NCI-H2227 treated with DMSO at 0.1 percent for 48 hours (cell line): ENCODE results near the gene ADGRE2.

Source experiments
- DNase-seq: peaks from one replicate; lab custom pipeline; 2025; lab: John Stamatoyannopoulos, UW

Gene ADGRE2

GRCh38 chr19:14733574-14733973, 44.8 kb downstream of the ADGRE2 start:
- no peak for DNase-seq

DNA sequence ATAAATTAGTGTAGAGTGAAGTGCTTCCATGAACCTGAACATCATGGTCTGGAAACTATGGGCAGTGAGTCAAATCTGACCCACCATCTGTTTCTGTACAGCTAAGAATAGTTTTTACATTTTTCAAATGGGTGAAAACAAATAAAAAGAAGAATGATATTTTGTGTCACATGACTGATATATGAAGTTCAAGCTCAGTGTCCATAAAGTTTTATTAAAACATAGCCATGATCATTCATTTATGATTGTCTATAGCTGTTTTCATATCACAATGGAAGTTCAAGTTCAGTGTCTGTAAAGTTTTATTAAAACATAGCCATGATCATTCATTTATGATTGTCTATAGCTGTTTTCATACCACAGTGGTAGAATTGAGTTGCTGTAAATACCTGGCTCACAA, 45.9 kb downstream of the ADGRE2 start:
- DNase-seq: no peak

DNA sequence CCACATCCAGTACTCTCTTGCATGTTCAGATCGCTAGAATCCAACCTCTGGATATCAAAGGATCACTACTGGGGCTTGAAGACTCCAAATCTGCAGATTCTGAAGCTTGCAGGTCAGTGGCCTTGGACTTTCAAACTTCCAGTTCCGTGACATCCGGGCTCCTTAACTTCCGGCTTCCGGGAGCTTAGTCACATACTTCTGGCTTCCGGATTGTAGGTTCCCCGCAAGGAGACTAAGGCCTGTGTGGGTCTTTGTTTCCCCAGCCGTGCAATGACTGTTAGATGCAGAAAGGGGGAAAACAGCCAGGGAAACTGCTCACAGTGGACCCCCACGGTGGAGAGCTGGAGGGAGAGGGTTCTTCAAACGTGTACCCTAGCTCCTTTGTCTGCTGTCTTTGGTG, 47.2 kb downstream of the ADGRE2 start:
- no peak for DNase-seq

GRCh38 chr19:14728595-14728994, 49.8 kb downstream of the ADGRE2 start:
- no peak for DNase-seq

DNA sequence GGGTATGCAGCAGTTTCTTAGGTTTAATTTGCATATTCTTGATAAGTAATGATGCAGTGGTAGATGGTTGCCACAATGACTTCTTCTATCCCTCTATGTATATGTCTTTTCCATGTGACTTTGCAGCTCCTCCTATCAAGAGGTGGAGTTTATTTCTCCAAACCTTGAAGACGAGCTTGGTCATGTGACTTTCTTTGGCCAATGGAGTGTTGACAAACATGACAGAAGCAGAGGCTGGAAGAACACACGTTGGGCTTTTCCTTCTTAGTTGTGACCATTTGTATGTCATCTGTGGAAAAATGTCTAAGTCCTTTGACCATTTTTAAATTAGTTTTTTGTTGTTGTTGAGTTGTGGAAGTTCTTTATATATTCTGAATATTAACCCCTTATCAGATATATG, 56.2 kb downstream of the ADGRE2 start:
- DNase-seq: no peak

DNA sequence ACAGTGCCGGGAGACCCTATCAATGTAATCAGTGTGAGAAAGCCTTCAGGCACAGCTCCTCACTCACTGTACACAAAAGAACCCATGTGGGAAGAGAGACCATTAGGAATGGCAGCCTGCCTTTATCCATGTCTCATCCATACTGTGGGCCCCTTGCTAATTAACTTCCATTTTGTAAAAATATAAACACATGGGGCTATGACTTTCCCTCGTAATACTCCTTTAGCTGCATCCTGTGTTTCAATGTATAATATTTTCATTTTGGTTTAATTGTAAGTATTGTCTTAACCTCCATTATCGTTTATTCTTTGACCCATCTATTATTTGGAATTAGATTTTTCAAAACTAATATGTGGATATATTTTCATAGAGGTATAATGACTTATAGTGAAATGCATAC, 59.2 kb downstream of the ADGRE2 start:
- DNase-seq: no peak

DNA sequence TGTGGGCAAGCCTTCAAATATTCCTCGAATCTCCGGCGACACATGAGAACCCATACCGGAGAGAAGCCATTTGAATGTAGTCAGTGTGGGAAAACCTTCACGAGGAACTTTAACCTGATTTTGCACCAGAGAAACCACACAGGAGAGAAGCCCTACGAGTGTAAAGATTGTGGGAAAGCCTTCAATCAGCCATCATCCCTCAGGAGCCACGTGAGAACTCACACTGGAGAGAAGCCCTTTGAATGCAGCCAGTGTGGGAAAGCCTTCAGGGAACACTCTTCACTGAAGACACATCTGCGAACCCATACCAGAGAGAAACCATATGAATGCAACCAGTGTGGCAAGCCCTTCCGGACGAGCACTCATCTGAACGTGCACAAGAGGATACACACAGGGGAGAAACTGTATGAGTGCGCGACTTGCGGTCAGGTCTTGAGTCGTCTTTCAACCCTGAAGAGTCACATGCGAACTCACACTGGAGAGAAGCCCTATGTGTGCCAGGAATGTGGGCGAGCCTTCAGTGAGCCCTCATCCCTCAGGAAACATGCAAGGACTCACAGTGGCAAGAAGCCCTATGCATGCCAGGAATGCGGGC, 59.7 kb downstream of the ADGRE2 start:
- DNase-seq: no peak

GRCh38 chr19:14715841-14716240, 62.5 kb downstream of the ADGRE2 start:
- DNase-seq: no peak

GRCh38 chr19:14704450-14704849, 73.9 kb downstream of the ADGRE2 start:
- no peak for DNase-seq

- DNase-seq: no peak
These were observed 74.5 kb downstream of the ADGRE2 start for GRCh38 chr19:14703833-14704232.

DNA sequence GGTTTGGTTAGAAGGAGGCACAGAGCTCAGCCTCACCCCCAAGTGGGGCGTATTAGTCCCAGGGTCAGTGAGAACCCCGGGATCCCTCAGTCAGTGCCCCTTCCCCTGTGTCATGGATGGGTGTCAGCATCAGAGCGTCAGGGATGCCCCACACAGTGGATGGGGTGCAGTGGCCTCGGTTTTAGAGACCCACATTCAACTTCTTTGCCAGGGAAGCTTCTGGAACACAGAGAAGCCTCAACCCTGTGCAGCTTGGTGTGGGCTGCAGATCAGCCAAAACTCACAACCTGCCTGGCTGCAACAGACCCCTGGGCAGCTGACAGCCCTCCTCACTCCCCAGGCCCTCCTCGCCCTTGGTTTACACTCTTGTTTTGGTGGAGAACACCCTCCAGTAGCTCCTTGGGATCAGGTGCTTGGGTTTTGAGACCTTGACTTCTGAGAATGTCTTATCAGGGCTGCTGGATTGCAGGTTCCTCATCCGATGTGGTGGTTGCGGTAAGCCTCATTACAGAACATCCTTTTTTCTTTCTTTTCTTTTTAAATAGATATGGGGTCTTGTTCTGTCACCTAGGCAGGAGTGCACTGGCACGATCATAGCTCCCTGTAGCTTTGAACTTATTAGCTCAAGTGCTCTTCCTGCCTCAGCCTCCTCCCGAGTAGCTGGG, 77.5 kb downstream of the ADGRE2 start:
- no peak for DNase-seq

DNA sequence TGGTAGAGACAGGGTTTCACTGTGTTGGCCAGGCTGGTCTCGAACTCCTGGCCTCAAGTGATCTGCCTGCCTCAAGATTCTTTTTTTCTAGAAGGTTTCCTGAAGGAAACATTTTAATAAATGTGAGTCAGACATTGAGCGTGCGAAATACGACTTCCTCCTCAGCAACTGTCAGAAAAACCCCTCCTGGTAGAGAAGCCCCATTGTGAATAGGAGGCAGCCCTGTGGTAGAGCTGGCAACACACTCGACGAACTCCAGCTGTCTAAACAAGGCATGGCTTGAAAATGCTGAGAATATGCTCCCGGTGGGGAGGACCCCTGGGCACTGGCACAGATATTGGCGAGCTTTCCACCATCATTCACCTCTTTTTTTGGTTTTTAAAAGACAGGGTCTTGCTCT, 78.7 kb downstream of the ADGRE2 start:
- no peak for DNase-seq

DNA sequence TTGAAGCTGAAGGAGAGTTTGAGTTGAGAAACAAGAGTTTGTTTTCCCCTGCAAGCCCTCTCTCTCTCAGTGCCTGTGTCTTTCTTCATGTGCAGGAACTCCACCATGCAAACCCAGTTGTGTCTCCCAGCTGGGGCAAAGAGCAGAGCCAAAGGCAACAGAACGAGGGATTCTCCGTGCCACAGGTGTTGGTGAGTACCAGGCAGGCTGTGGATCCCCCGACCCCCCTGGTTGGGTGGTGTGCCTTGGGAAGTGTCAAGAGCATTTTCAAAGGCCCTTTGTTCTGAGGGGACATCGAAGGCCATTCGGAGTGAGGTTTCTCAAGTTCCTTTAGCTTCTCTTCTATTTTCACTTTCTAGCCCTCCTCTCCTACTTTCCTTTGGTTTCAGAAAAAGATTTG, 82.9 kb downstream of the ADGRE2 start:
- DNase-seq: no peak

GRCh38 chr19:14694641-14695266, 83.6 kb downstream of the ADGRE2 start:
- no peak for DNase-seq

DNA sequence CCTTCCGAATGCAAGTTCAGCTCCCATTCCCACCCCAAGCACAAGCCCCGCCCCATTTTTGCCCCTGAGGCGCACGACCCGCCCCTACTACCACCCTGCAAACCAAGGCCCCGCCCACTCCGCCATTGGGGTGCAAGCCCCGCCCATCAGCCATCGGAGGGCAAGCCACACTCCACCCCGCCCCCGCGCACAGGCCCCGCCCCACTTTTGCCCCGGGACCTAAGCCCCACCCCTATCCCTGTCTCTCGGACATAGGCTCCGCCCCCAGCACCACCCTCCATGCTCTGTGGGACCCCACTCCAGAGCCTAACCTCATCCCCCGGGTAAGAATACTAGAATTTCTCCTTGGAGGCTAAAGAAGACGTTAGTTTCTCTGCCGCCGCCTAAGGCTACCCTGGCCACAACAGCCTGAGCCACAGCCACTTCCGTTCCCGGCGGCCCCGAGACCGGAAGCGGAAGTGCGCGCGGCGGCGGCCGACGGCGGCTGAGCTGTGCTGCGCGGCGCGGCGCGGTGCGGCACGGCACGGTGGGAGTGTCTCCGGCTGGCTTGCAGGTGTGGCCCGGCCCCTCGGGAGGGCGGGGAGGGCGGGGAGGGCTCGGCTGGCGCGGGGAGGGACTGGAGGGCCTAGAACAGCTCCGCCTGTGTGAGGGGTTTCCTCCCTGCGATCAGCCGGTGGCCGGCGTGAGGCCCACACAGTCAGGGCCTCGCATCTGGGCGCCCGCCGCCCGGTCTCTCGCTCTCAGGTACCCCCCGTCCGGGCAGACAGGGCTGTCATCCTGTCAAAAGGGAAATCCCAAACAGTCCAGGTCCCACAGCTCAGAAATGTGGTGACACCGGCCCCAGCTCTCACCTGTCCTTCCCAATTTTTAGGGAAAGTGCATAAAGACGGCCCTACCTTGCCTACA, 88.5 kb downstream of the ADGRE2 start, which contains the start of gene ZNF333:
TSS of gene ZNF333 (plus strand) at position 451 of the 906 bp plus-strand sequence. CDS start 3,444 bp downstream, outside the sequence.
- DNase-seq: peak; percentile 94

GRCh38 chr19:14686411-14686810, 91.9 kb downstream of the ADGRE2 start:
- DNase-seq: peak; percentile 8

GRCh38 chr19:14683439-14683838, 94.9 kb downstream of the ADGRE2 start:
- DNase-seq: no peak
